Measurements from ENCODE around the gene MYH3.

- TF ChIP-seq CTCF (IDR thresholded peaks at IDR 0.05; ENCODE audit: poor library complexity) (no peak), EZH2 (IDR thresholded peaks at IDR 0.05; ENCODE audit: borderline replicate concordance) (no peak), EZH2phosphoT487 (IDR thresholded peaks at IDR 0.05; ENCODE audit: low read depth, severe bottlenecking, unreplicated experiment) (no peak)
Observed at GRCh38 chr17:10681866-10682446, 24.8 kb upstream of the MYH3 start.

Measured in hepatocyte (in vitro differentiated cells).